Measurements from ENCODE around the gene PAK4. TPM values are rescaled to one million over a fixed set of nuclear protein-coding genes. Genes with fewer than 3 reads are reported as not detected.
A peak's percentile ranks its signal among the peaks of the same experiment; 100 is the strongest.

The PAK4 gene
- total and polyA plus RNA-seq, 2 of the 8 experiments (the other 6 are each of a cell fraction or from before 2014, with no cell fraction given), result 50.7 to 64.4 TPM

DNA sequence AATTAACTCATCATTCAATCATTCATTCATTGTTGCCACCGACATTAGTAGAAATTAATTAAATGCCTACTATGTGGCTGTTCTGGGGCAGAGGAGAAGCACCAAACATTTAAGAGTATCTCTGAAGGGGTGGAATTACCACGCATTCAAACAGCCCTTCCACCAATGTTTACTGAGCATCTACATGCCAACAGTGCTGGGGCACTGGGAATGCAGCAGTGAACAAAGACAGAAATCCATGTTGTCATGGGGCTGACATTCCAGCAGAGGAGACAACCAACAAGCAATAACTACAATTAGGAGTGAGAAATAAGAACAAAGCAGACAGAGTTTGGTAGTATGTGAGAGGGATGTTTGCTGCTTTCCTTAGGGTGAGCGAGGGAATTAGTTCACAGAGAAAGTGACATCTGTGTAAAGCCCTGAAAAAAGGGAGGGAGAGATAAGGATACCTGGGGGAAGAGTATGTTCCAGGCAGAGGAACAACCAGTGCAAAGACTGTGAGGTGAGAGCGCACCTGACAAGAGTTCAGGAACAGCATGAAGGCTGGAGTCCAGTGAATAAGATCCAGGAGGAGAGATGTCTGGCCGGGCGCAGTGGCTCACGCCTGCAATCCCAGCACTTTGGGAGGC lies 1.3 kb upstream of the PAK4 start:
- 72% methylated on average over 7 of the region's 7 CpGs; no CpG with 5 or more reads in 1 of the 2 experiments for WGBS, 2 experiments (ENCODE audit: extremely low coverage in 1 of 2, insufficient coverage in 1 of 2, insufficient read length in 1 of 2, insufficient replicate concordance in 2 of 2, low coverage in 1 of 2, low lambda C conversion rate in 2 of 2, missing lambda C conversion rate in 1 of 2)
- peak overlapping the region; percentile 40 to 57 for H3K4me2 ChIP-seq (ENCODE audit: insufficient read depth in 1 of 2, low read depth in 2 of 2, low read length in 2 of 2)

More for the DNA sequence above, 1.3 kb upstream of the PAK4 start:
- Histone ChIP-seq H2BK12ac (ENCODE audit: low read depth, low read length) (0 out of 2 replicates have a peak overlapping the region, but pooled peaks have one; percentile 63), H3K79me1 (ENCODE audit: low read depth, low read length) (peaks cover 13% of the 10 kb centered on the region), H3K23ac (ENCODE audit: insufficient read length) (no peak overlapping the region), H2BK20ac (ENCODE audit: low read length) (0 out of 2 replicates have a peak overlapping the region, but pooled peaks have one; percentile 32), H4K8ac (ENCODE audit: extremely low read depth, insufficient read depth, low read length) (no peak overlapping the region), H3K4ac (replicated peaks; ENCODE audit: insufficient read length, low read depth, low read length) (no peak overlapping the region), H2AFZ (ENCODE audit: low read length) (peak overlapping the region; percentile 70), H2AK5ac (ENCODE audit: low read depth, low read length) (no peak overlapping the region), H3K4me3 (ENCODE audit: extremely low read depth in 1 of 4, insufficient read depth in 2 of 4, low read depth in 3 of 4, low read length in 4 of 4) (no peak overlapping the region), H3K18ac (ENCODE audit: extremely low read depth, low read length) (peak overlapping the region; percentile 48; the same call in 1 of the 2 replicates), H3K56ac (replicated peaks; ENCODE audit: insufficient read length, low read depth, low read length) (no peak overlapping the region), H4K20me1 (replicated peaks in 1 of 2; ENCODE audit: control insufficient read depth in 1 of 2, insufficient read depth in 2 of 2, low read length in 2 of 2) (peaks cover 3 to 22% of the 10 kb centered on the region in 2 experiments), H3K9ac (replicated peaks in 1 of 4; ENCODE audit: extremely low read depth in 1 of 4, low read depth in 3 of 4, low read length in 3 of 4) (no peak overlapping the region), H2BK5ac (ENCODE audit: low read depth, low read length) (peak overlapping the region; percentile 85; the same call in 1 of the 2 replicates), H4K91ac (replicated peaks; ENCODE audit: insufficient read length, low read length) (no peak overlapping the region), H3K14ac (ENCODE audit: insufficient read length) (no peak overlapping the region), H3K9me3 (ENCODE audit: insufficient read depth in 2 of 2, low read depth in 1 of 2, low read length in 1 of 2) (no peaks in the 10 kb centered on the region), H3K27ac (ENCODE audit: low read depth, low read length) (0 out of 2 replicates have a peak overlapping the region, but pooled peaks have one; percentile 38), H3K27me3 (replicated peaks in 1 of 4; ENCODE audit: control insufficient read depth in 3 of 4, extremely low read depth in 1 of 4, insufficient read depth in 3 of 4, low read length in 3 of 4) (no peaks in the 10 kb centered on the region), H4K5ac (ENCODE audit: insufficient read length, low read depth, low read length) (no peak overlapping the region), H2BK15ac (ENCODE audit: low read length) (no peak overlapping the region), H3K23me2 (ENCODE audit: low read depth, low read length) (no peaks in the 10 kb centered on the region; the same call in 1 of the 2 replicates), H2BK120ac (replicated peaks; ENCODE audit: low read depth, low read length) (no peak overlapping the region), H3K79me2 (ENCODE audit: control insufficient read depth in 1 of 2, insufficient read depth in 2 of 2, low read length in 2 of 2) (peaks cover 15 to 34% of the 10 kb centered on the region in 2 experiments), H3K36me3 (ENCODE audit: control insufficient read depth in 2 of 4, insufficient read depth in 4 of 4, low read length in 3 of 4) (no peaks in the 10 kb centered on the region), H3K4me1 (replicated peaks in 1 of 4; ENCODE audit: control insufficient read depth in 3 of 4, insufficient read depth in 4 of 4, low read length in 3 of 4) (peaks cover 0 to 14% (median 6%) of the 10 kb centered on the region in 4 experiments; a peak in 6 of 7 replicates)
- FAIRE-seq, result no peak
- TF ChIP-seq RBBP5 (IDR thresholded peaks at IDR 0.05; ENCODE audit: borderline replicate concordance, low read depth, low read length) (0 out of 2 replicates have a peak, but pooled peaks have one; percentile 28), FOSL1 (IDR thresholded peaks at IDR 0.05; ENCODE audit: insufficient read depth, low read depth, low read length) (no peak), TEAD4 (IDR thresholded peaks at IDR 0.05; ENCODE audit: low read depth, low read length) (peak; percentile 84), SP1 (IDR thresholded peaks at IDR 0.05; ENCODE audit: low read depth, low read length) (0 out of 2 replicates have a peak, but pooled peaks have one; percentile 45)
- POLR2A ChIA-PET (ENCODE audit: partially characterized antibody), result interaction anchor here (1.0 to 2.8 kb wide), 2 partner anchors 20 to 72 kb away, joined by 4 to 6 read pairs; partner anchors contain the start of gene NCCRP1
- DNase-seq (ENCODE audit: low read depth in 1 of 2, low spot score in 2 of 2), result no peak
- CTCF ChIA-PET (ENCODE audit: partially characterized antibody), result interaction anchor here (0.6 to 1.0 kb wide), 2 partner anchors 64 to 199 kb away, joined by 3 to 4 read pairs; no protein-coding TSS in a partner anchor
